ENCODE measurements around the gene RGS3.

RGS3 gene

GRCh38 chr9:113538701-113539430 is 75.3 kb downstream of the RGS3 start:
- no peak overlapping the region for H3K4me3 ChIP-seq (ENCODE audit: low read length)

DNA sequence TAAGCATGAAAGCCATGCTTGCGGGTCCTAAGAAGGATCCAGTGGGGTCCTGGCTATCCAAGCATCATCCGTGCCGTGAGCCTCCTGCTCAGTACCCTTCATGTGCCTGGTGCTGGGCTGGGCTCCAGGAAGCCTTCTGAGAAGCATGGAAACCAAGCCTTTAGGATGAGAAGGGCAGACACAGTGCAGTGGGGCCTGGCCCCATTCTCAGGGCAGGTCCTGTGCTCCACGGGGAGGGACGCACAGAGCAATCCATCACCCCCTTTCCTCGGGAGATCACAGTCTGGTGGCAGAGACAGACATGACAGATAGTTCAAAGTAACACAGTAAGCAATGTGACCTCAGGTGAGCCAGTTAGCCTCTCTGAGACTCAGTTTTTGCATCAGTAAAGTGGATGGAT is 76.9 kb downstream of the RGS3 start:
- no peak overlapping the region for H3K4me2 ChIP-seq (ENCODE audit: low read depth, low read length)

More at GRCh38 chr9:113538701-113539430, 75.3 kb downstream of the RGS3 start:
- no peak for TF ChIP-seq EZH2 (optimal IDR thresholded peaks at IDR 0.05; ENCODE audit: low read depth, low read length)
- TF ChIP-seq EZH2phosphoT487 (IDR thresholded peaks at IDR 0.05; ENCODE audit: low read length), result no peak
- TF ChIP-seq, protein P1, sequence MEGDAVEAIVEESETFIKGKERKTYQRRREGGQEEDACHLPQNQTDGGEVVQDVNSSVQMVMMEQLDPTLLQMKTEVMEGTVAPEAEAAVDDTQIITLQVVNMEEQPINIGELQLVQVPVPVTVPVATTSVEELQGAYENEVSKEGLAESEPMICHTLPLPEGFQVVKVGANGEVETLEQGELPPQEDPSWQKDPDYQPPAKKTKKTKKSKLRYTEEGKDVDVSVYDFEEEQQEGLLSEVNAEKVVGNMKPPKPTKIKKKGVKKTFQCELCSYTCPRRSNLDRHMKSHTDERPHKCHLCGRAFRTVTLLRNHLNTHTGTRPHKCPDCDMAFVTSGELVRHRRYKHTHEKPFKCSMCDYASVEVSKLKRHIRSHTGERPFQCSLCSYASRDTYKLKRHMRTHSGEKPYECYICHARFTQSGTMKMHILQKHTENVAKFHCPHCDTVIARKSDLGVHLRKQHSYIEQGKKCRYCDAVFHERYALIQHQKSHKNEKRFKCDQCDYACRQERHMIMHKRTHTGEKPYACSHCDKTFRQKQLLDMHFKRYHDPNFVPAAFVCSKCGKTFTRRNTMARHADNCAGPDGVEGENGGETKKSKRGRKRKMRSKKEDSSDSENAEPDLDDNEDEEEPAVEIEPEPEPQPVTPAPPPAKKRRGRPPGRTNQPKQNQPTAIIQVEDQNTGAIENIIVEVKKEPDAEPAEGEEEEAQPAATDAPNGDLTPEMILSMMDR (IDR thresholded peaks at IDR 0.05; ENCODE audit: low read length), result no peak
- Histone ChIP-seq H3K79me2 (ENCODE audit: low read length) (no peaks in the 10 kb centered on the region), H3K9me2 (replicated peaks; ENCODE audit: insufficient read depth, low read length) (no peaks in the 10 kb centered on the region), H3K27me3 (replicated peaks; ENCODE audit: insufficient read depth, low read length) (no peaks in the 10 kb centered on the region), H2AFZ (ENCODE audit: low read length) (no peak overlapping the region), H3K4me2 (ENCODE audit: low read depth, low read length) (no peak overlapping the region), H3K9ac (ENCODE audit: low read length) (no peak overlapping the region), H3K9me3 (replicated peaks; ENCODE audit: insufficient read depth, low read length) (no peaks in the 10 kb centered on the region), H3K27ac (ENCODE audit: low read length) (no peak overlapping the region), H4K20me1 (ENCODE audit: insufficient read depth, low read length) (no peaks in the 10 kb centered on the region), H3F3A (ENCODE audit: insufficient read depth, low read length) (no peaks in the 10 kb centered on the region), H3K4me1 (ENCODE audit: low read length) (no peaks in the 10 kb centered on the region), H3K36me3 (replicated peaks; ENCODE audit: insufficient read depth, low read length) (no peaks in the 10 kb centered on the region)
- DNase-seq, result no peak

DNA sequence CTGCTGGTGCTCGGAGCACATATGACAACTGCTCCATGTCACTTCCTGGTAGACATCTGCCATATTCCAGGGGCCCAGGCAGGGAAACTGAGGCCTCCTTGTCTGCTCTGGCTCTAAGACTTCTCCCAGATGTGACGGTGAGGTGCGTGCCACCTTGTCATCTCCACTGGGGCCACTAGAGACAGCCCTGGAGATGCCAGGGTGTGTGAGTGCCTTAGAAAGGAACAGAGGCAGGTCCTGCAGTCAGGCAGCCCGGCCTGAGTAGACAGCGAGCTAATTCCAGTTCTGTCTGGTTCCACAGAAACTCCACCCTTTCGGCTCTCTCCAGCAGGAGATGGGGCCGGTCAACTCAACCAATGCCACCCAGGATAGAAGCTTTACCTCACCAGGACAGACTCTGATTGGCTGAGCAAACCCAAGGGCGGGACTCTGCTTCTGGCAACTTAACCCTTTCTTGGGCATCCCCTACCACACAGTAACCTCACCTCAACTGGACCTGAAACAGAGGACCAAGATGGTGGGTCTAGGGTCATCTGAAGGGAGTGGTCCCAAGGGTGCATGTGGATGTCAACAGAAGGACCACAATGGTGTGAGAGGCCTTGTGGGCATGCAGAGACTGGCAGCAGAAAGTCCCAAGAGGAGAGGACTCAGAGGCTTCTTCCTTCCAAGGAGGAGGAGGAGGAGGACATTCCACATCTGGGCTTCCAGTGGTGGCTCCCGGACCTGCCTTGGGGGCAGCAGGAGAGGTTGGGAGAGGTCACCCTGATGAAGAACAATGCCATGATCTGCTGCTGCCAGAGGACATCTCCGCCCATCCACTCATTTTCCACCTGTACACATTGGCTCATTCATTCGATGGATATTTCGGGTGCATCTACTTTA is 77.7 kb downstream of the RGS3 start:
- no peak overlapping the region for H3K4me2 ChIP-seq (ENCODE audit: low read depth, low read length)
- TF ChIP-seq, protein P1 (IDR thresholded peaks at IDR 0.05; ENCODE audit: low read length), result no peak
- TF ChIP-seq EZH2phosphoT487 (IDR thresholded peaks at IDR 0.05; ENCODE audit: low read length), result no peak
- no peaks in the 10 kb centered on the region for H3K79me2 ChIP-seq (ENCODE audit: low read length)
- H2AFZ ChIP-seq (ENCODE audit: low read length), result no peak overlapping the region
- H3K27ac ChIP-seq (ENCODE audit: low read length), result no peak overlapping the region
- no peak overlapping the region for H3K9ac ChIP-seq (ENCODE audit: low read length)
- no peak overlapping the region for H3K4me3 ChIP-seq (ENCODE audit: low read length)
- no peaks in the 10 kb centered on the region for H4K20me1 ChIP-seq (ENCODE audit: insufficient read depth, low read length)
- no peaks in the 10 kb centered on the region for H3K9me2 ChIP-seq (replicated peaks; ENCODE audit: insufficient read depth, low read length)
- H3K27me3 ChIP-seq (replicated peaks; ENCODE audit: insufficient read depth, low read length), result no peaks in the 10 kb centered on the region
- H3K36me3 ChIP-seq (replicated peaks; ENCODE audit: insufficient read depth, low read length), result no peaks in the 10 kb centered on the region
- no peaks in the 10 kb centered on the region for H3F3A ChIP-seq (ENCODE audit: insufficient read depth, low read length)
- no peaks in the 10 kb centered on the region for H3K9me3 ChIP-seq (replicated peaks; ENCODE audit: insufficient read depth, low read length)
- no peaks in the 10 kb centered on the region for H3K4me1 ChIP-seq (ENCODE audit: low read length)
- no peak for DNase-seq

More for the DNA sequence above, 76.9 kb downstream of the RGS3 start:
- Histone ChIP-seq H3K36me3 (replicated peaks; ENCODE audit: insufficient read depth, low read length) (no peaks in the 10 kb centered on the region), H3F3A (ENCODE audit: insufficient read depth, low read length) (no peaks in the 10 kb centered on the region), H3K79me2 (ENCODE audit: low read length) (no peaks in the 10 kb centered on the region), H3K4me1 (ENCODE audit: low read length) (no peaks in the 10 kb centered on the region), H3K9me2 (replicated peaks; ENCODE audit: insufficient read depth, low read length) (no peaks in the 10 kb centered on the region), H3K4me3 (ENCODE audit: low read length) (no peak overlapping the region), H3K9ac (ENCODE audit: low read length) (no peak overlapping the region), H2AFZ (ENCODE audit: low read length) (no peak overlapping the region), H4K20me1 (ENCODE audit: insufficient read depth, low read length) (no peaks in the 10 kb centered on the region), H3K27ac (ENCODE audit: low read length) (no peak overlapping the region), H3K9me3 (replicated peaks; ENCODE audit: insufficient read depth, low read length) (no peaks in the 10 kb centered on the region), H3K27me3 (replicated peaks; ENCODE audit: insufficient read depth, low read length) (no peaks in the 10 kb centered on the region)
- TF ChIP-seq, protein P1 (IDR thresholded peaks at IDR 0.05; ENCODE audit: low read length), result no peak
- no peak for TF ChIP-seq EZH2 (optimal IDR thresholded peaks at IDR 0.05; ENCODE audit: low read depth, low read length)
- TF ChIP-seq EZH2phosphoT487 (IDR thresholded peaks at IDR 0.05; ENCODE audit: low read length), result no peak
- DNase-seq, result no peak

Measured in MM.1S (cell line).